K562 (cell line): ENCODE measurements around the gene ANO7. TPM values are rescaled to one million over a fixed set of nuclear protein-coding genes. Genes with fewer than 3 reads are reported as not detected.

Experiments
- ATAC-seq: fragments of 200-7000 bp; cut with Tn5 transposase; 3 replicates; pipeline ENCODE4 v1.9.1; 2020; ENCODE audit warnings: moderate library complexity
- BruUV-seq: library from RNA; stranded (reverse); fragments of 400-500 nt; replicated peaks from 2 replicates; lab custom pipeline; 2021; lab: Mats Ljungman, UMichigan
- CTCF ChIA-PET: fragments of 300-600 bp; formaldehyde crosslinking; extraction: SDS; loops from one replicate; lab custom pipeline; 2021; ENCODE audit warnings: low intra/inter-chr PET ratio; lab: Yijun Ruan, JAX
- POLR2A ChIA-PET: fragments of 300-600, 350-650 bp; sonication (Branson Sonifier 250); formaldehyde crosslinking; extraction: SDS; loops from one replicate; lab custom pipeline; 2021; ENCODE audit warnings: antibody characterized with exemption, inconsistent platforms; lab: Yijun Ruan, JAX
- DNase-seq, 4 experiments: peaks; one replicate each; pipeline versions ENCODE4 v3.0.0 to v3.0.0-alpha.2; 2011 to 2018; ENCODE audit warnings: low spot score in 3 of 4, mixed read lengths in 3 of 4; ENCODE audit errors: extremely low read depth in 1 of 4
- FAIRE-seq: peaks from 2 replicates; lab custom pipeline; 2011; peaks lifted over from hg19 to GRCh38; lab: Jason Lieb, UNC
- H2AFZ ChIP-seq: 2 replicates; pipeline ENCODE4 v1.6.0; 2011; ENCODE audit warnings: low read depth, low read length, control low read depth, inconsistent platforms
- H3K27ac ChIP-seq: fragments of 200-600 bp; 3 replicates; pipeline ENCODE4 v1.8.0; 2011; ENCODE audit warnings: low read depth, mild to moderate bottlenecking, control low read depth, inconsistent platforms, low read length, moderate library complexity, mixed read lengths; ENCODE audit errors: extremely low read depth
- H3K27me3 ChIP-seq, 2 experiments: fragments of 300-600 bp in 1 of 2; 2 replicates in 1 of 2; 3 replicates in 1 of 2; pipeline versions ENCODE4 v1.6.0 to v1.8.0; 2011; ENCODE audit warnings: inconsistent platforms in 2 of 2, low read length in 2 of 2, mild to moderate bottlenecking in 1 of 2, mixed read lengths in 1 of 2, moderate library complexity in 1 of 2; ENCODE audit not compliant: control insufficient read depth in 2 of 2, insufficient read depth in 2 of 2
- H3K36me3 ChIP-seq: fragments of 300-600 bp; 3 replicates; pipeline ENCODE4 v1.8.0; 2011; ENCODE audit warnings: mild to moderate bottlenecking, low read length, inconsistent platforms; ENCODE audit not compliant: control insufficient read depth, insufficient read depth
- H3K4me1 ChIP-seq, 2 experiments: fragments of 200-600 bp in 1 of 2; replicated peaks in 1 of 2; 2 replicates in 1 of 2; 3 replicates in 1 of 2; pipeline versions ENCODE4 v1.5.1 to v1.8.0; 2011; ENCODE audit warnings: inconsistent platforms in 2 of 2, low read length in 2 of 2, mild to moderate bottlenecking in 1 of 2, mixed read lengths in 1 of 2, moderate library complexity in 1 of 2; ENCODE audit not compliant: control insufficient read depth in 2 of 2, insufficient read depth in 2 of 2
- H3K4me2 ChIP-seq: 2 replicates; pipeline ENCODE4 v1.6.1; 2011; ENCODE audit warnings: low read length, control low read depth, inconsistent platforms, mixed read lengths; ENCODE audit not compliant: insufficient read depth
- H3K4me3 ChIP-seq: fragments of 200-600 bp; sonication (generic), shearing (Covaris generic); 2 replicates; pipeline ENCODE4 v1.5.1; 2016; ENCODE audit warnings: control low read depth, inconsistent platforms
- H3K79me2 ChIP-seq: fragments of 200-600 bp; 3 replicates; pipeline ENCODE4 v1.8.0; 2011; ENCODE audit warnings: low read length, inconsistent platforms; ENCODE audit not compliant: control insufficient read depth, insufficient read depth
- H3K9ac ChIP-seq, 2 experiments: 2 replicates each; pipeline versions ENCODE4 v1.6.0 to v1.6.1; 2011; ENCODE audit warnings: low read depth in 2 of 2, low read length in 2 of 2, control low read depth in 1 of 2, inconsistent platforms in 1 of 2, mild to moderate bottlenecking in 1 of 2, mixed read lengths in 1 of 2; ENCODE audit not compliant: insufficient read depth in 1 of 2
- H3K9me1 ChIP-seq: one replicate; pipeline ENCODE4 v1.6.0; 2011; ENCODE audit warnings: inconsistent platforms, mild to moderate bottlenecking, low read length, moderate library complexity; ENCODE audit not compliant: control insufficient read depth, insufficient read depth
- H3K9me3 ChIP-seq: replicated peaks from 2 replicates; pipeline ENCODE4 v1.5.1; 2011; ENCODE audit warnings: low read depth, low read length, inconsistent platforms; ENCODE audit not compliant: control insufficient read depth, insufficient read depth
- H4K20me1 ChIP-seq: replicated peaks from 2 replicates; pipeline ENCODE4 v1.6.1; 2011; ENCODE audit warnings: low read length, inconsistent platforms, mixed read lengths; ENCODE audit not compliant: control insufficient read depth, insufficient read depth
- ATF7 ChIP-seq: fragments of 450-650 bp; IDR thresholded peaks from 2 replicates; pipeline ENCODE4 v1.7.1; 2014; ENCODE audit warnings: mild to moderate bottlenecking, moderate library complexity
- EGR1 ChIP-seq: fragments of 450-650 bp; conservative IDR thresholded peaks from 2 replicates; pipeline ENCODE4 v1.6.1; 2017; ENCODE audit warnings: mild to moderate bottlenecking
- FOXA3 ChIP-seq, 2 experiments: fragments of 450-650 bp in 1 of 2; sonication (generic) in 1 of 2; formaldehyde crosslinking; IDR thresholded peaks in 1 of 2; conservative IDR thresholded peaks in 1 of 2; 2 replicates each; pipeline versions ENCODE4 v1.4.0 to v1.8.0; 2020 to 2022; ENCODE audit warnings: mild to moderate bottlenecking in 2 of 2, missing genetic modification reagents in 1 of 2
- JUNB ChIP-seq: fragments of 450-650 bp; formaldehyde crosslinking; conservative IDR thresholded peaks from 2 replicates; pipeline ENCODE4 v1.4.0; 2020; ENCODE audit warnings: mild to moderate bottlenecking
- MECOM ChIP-seq: fragments of 250-450 bp; sonication (Bioruptor Pico); IDR thresholded peaks from 2 replicates; pipeline ENCODE4 v1.8.0; 2022; ENCODE audit warnings: inconsistent platforms
- MTA3 ChIP-seq: fragments of 450-650 bp; formaldehyde crosslinking; IDR thresholded peaks from 2 replicates; pipeline ENCODE4 v1.6.1; 2017; ENCODE audit warnings: mild to moderate bottlenecking, borderline replicate concordance
- NR1H2 ChIP-seq: sonication (generic); formaldehyde crosslinking; IDR thresholded peaks from 2 replicates; pipeline ENCODE4 v1.4.0; 2020; ENCODE audit warnings: mild to moderate bottlenecking, missing genetic modification reagents
- PTBP1 ChIP-seq: fragments of 200-400 bp; formaldehyde crosslinking; IDR thresholded peaks from 2 replicates; pipeline ENCODE4 v1.6.1; 2017; ENCODE audit warnings: low read depth, low read length
- SETDB1 ChIP-seq: IDR thresholded peaks from one replicate; pipeline ENCODE4 v1.6.1; 2012; ENCODE audit warnings: low read length, control low read depth, inconsistent platforms
- SMARCA5 ChIP-seq: fragments of 450-650 bp; IDR thresholded peaks from 2 replicates; pipeline ENCODE4 v1.6.1; 2016
- SP1 ChIP-seq: sonication (generic); formaldehyde crosslinking; IDR thresholded peaks from 2 replicates; pipeline ENCODE4 v1.8.1; 2022; ENCODE audit warnings: mild to moderate bottlenecking, missing genetic modification reagents
- TAF9B ChIP-seq: fragments of 450-650 bp; IDR thresholded peaks from 2 replicates; pipeline ENCODE4 v1.6.1; 2018; ENCODE audit warnings: mild to moderate bottlenecking; ENCODE audit not compliant: partially characterized antibody
- ZFPM2 ChIP-seq: fragments of 250-450 bp; sonication (Bioruptor Pico); IDR thresholded peaks from 2 replicates; pipeline ENCODE4 v1.5.1; 2022; ENCODE audit warnings: mild to moderate bottlenecking
- ZNF212 ChIP-seq: fragments of 450-650 bp; formaldehyde crosslinking; IDR thresholded peaks from 2 replicates; pipeline ENCODE4 v1.4.0; 2020; ENCODE audit warnings: mild to moderate bottlenecking
- ZNF23 ChIP-seq: fragments of 250-450 bp; sonication (Bioruptor Pico); IDR thresholded peaks from 2 replicates; pipeline ENCODE4 v1.4.0; 2020; ENCODE audit warnings: mild to moderate bottlenecking
- ZNF717 ChIP-seq: fragments of 250-450 bp; sonication (Bioruptor Pico); IDR thresholded peaks from 2 replicates; pipeline ENCODE4 v1.5.0; 2021
- ZNF740 ChIP-seq, 3 experiments: fragments of 200-800 bp in 1 of 3; sonication (Bioruptor generic) in 1 of 3; sonication (generic) in 1 of 3; formaldehyde crosslinking in 1 of 3; IDR thresholded peaks; 2 replicates each; pipeline versions ENCODE4 v1.6.1 to v1.8.0; 2016 to 2022; ENCODE audit warnings: mild to moderate bottlenecking in 2 of 3, missing compliant biosample characterization in 2 of 3, missing genetic modification characterization in 2 of 3, missing genetic modification reagents in 1 of 3
- WGBS: fragments of 100-300 bp; shearing (Covaris generic); methylation state at CpG from one replicate; pipeline ENCODE4 v1.1.6; 2016; ENCODE audit warnings: low coverage, mixed read lengths; ENCODE audit not compliant: insufficient coverage; ENCODE audit errors: missing lambda C conversion rate; 5-methylcytosine and 5-hydroxymethylcytosine counted together
- in situ Hi-C: fragments of 300-500 bp; cut with MboI; formaldehyde crosslinking; loops from 4 replicates; pipeline ENCODE4 v1.15.0; 2018; ENCODE audit warnings: inconsistent platforms, mixed read lengths
- intact Hi-C: fragments of 100-400 bp; cut with micrococcal nuclease; formaldehyde crosslinking; loops from 2 replicates; pipeline ENCODE4 v1.14.2; 2022
- polyA plus RNA-seq, 8 experiments: library from polyadenylated mRNA; depleted of rRNA in 4 of 8; stranded (reverse) in 5 of 8; unstranded in 3 of 8; fragments of >200 nt; fragmentation: Nextera tagmentation in 2 of 8; fragmentation: Illumina TruSeq in 1 of 8; extraction: Ambion mirVana in 2 of 8; extraction: Trizol in 1 of 8; gene quantifications; 2 replicates each; pipeline versions ENCODE4 v1.2.1 to v1.2.3, GENCODE V29; 2011 to 2014; ENCODE audit warnings: inconsistent platforms in 1 of 8, missing spikeins in 1 of 8
- total RNA-seq, 7 experiments: library from RNA; depleted of rRNA in 6 of 7; stranded (reverse); fragments of >200 nt in 6 of 7; fragmentation: Illumina TruSeq in 2 of 7; extraction: Trizol in 2 of 7; gene quantifications; 2 replicates each; pipeline versions ENCODE4 v1.2.1 to v1.2.3, GENCODE V29; 2011 to 2021; ENCODE audit warnings: low replicate concordance in 1 of 7
- TF ChIP-seq, protein P1 (sequence below): fragments of 450-650 bp; IDR thresholded peaks from 2 replicates; pipeline ENCODE4 v1.6.1; 2016; ENCODE audit warnings: borderline replicate concordance
- TF ChIP-seq, protein P2 (sequence below): fragments of 450-650 bp; formaldehyde crosslinking; conservative IDR thresholded peaks from 2 replicates; pipeline ENCODE4 v1.4.0; 2022; ENCODE audit warnings: mild to moderate bottlenecking, missing genetic modification characterization
- TF ChIP-seq, protein P3 (sequence below): fragments of 250-450 bp; sonication (Bioruptor Pico); IDR thresholded peaks from 2 replicates; pipeline ENCODE4 v1.5.1; 2021; ENCODE audit warnings: mild to moderate bottlenecking

Gene ANO7
- total and polyA plus RNA-seq, 9 of the 15 experiments (the other 6 are each of a cell fraction or from before 2014, with no cell fraction given): 0.28 to 5.1 (median 1.1) TPM

- TF ChIP-seq MECOM: no peak
- no peak for TF ChIP-seq SMARCA5
- no peak for TF ChIP-seq ZFPM2
- TF ChIP-seq ZNF717 (CRISPR knock-in tag): no peak
- TF ChIP-seq FOXA3 (CRISPR knock-in tag; conservative IDR thresholded peaks at IDR 0.05 in 1 of 2, IDR thresholded peaks at IDR 0.05 in 1 of 2): no peak
- no peak for TF ChIP-seq MTA3
- TF ChIP-seq, protein P1, sequence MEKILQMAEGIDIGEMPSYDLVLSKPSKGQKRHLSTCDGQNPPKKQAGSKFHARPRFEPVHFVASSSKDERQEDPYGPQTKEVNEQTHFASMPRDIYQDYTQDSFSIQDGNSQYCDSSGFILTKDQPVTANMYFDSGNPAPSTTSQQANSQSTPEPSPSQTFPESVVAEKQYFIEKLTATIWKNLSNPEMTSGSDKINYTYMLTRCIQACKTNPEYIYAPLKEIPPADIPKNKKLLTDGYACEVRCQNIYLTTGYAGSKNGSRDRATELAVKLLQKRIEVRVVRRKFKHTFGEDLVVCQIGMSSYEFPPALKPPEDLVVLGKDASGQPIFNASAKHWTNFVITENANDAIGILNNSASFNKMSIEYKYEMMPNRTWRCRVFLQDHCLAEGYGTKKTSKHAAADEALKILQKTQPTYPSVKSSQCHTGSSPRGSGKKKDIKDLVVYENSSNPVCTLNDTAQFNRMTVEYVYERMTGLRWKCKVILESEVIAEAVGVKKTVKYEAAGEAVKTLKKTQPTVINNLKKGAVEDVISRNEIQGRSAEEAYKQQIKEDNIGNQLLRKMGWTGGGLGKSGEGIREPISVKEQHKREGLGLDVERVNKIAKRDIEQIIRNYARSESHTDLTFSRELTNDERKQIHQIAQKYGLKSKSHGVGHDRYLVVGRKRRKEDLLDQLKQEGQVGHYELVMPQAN: no peak
- no peak for TF ChIP-seq JUNB (CRISPR knock-in tag)
- no peak for TF ChIP-seq NR1H2
- no peak for TF ChIP-seq ZNF23 (CRISPR knock-in tag)
- TF ChIP-seq, protein P2, sequence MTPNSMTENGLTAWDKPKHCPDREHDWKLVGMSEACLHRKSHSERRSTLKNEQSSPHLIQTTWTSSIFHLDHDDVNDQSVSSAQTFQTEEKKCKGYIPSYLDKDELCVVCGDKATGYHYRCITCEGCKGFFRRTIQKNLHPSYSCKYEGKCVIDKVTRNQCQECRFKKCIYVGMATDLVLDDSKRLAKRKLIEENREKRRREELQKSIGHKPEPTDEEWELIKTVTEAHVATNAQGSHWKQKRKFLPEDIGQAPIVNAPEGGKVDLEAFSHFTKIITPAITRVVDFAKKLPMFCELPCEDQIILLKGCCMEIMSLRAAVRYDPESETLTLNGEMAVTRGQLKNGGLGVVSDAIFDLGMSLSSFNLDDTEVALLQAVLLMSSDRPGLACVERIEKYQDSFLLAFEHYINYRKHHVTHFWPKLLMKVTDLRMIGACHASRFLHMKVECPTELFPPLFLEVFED (CRISPR knock-in tag): no peak
- TF ChIP-seq, protein P3, sequence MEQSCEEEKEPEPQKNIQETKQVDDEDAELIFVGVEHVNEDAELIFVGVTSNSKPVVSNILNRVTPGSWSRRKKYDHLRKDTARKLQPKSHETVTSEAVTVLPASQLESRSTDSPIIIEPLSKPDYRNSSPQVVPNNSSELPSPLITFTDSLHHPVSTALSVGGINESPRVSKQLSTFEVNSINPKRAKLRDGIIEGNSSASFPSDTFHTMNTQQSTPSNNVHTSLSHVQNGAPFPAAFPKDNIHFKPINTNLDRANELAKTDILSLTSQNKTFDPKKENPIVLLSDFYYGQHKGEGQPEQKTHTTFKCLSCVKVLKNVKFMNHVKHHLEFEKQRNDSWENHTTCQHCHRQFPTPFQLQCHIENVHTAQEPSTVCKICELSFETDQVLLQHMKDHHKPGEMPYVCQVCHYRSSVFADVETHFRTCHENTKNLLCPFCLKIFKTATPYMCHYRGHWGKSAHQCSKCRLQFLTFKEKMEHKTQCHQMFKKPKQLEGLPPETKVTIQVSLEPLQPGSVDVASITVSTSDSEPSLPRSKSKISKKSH (CRISPR knock-in tag): no peak
- TF ChIP-seq ATF7: no peak
- no peak for TF ChIP-seq ZNF212 (CRISPR knock-in tag)
- no peak for TF ChIP-seq SP1 (CRISPR knock-in tag)
- TF ChIP-seq ZNF740 (CRISPR knock-in tag; IDR thresholded peaks at IDR 0.05): no peak
- TF ChIP-seq ZNF740 (tag; IDR thresholded peaks at IDR 0.05): no peak
- TF ChIP-seq EGR1: no peak
- TF ChIP-seq TAF9B: no peak
- no peak for TF ChIP-seq PTBP1
- TF ChIP-seq SETDB1: no peak
- no peak for DNase-seq
- Histone ChIP-seq H4K20me1 (peaks cover 5% of the 10 kb centered on the region; the same call in 1 of the 2 replicates), H3K4me3 (no peak overlapping the region), H3K9me3 (no peaks in the 10 kb centered on the region), H3K27me3 (peaks cover 7 to 62% of the 10 kb centered on the region in 2 experiments; a peak in 4 of 5 replicates), H3K9ac (no peak overlapping the region), H3K9me1 (no peaks in the 10 kb centered on the region), H3K4me2 (no peak overlapping the region), H3K27ac (no peak overlapping the region), H2AFZ (no peak overlapping the region), H3K79me2 (no peaks in the 10 kb centered on the region), H3K4me1 (peaks cover 0 to 27% of the 10 kb centered on the region in 2 experiments; a peak in 2 of 5 replicates), H3K36me3 (no peaks in the 10 kb centered on the region)
- intact Hi-C loops (no loop called here), in situ Hi-C loops (no loop called here)
- ATAC-seq: no peak
- BruUV-seq: no TSS peak
- POLR2A ChIA-PET: no interaction called here
- no peak for FAIRE-seq
- WGBS: 0% methylated on average over 2 of the region's 2 CpGs
- CTCF ChIA-PET: no interaction called here
Observed at GRCh38 chr2:241211276-241211675, 22.8 kb downstream of the ANO7 start.
